GM19023 (cell line): ENCODE measurements around the gene SIN3B.
"Not testable (repeated sequence)": the region's sequence is repeated elsewhere in the genome, so short reads cannot be mapped to it uniquely, and the experiment has no call there.

Experiments
- ATAC-seq: cut with Tn5 transposase; IDR thresholded peaks from one replicate; pipeline ENCODE4 v1.9.1; 2021; ENCODE audit warnings: mild to moderate bottlenecking, moderate library complexity; ENCODE audit not compliant: unreplicated experiment

The SIN3B gene

DNA sequence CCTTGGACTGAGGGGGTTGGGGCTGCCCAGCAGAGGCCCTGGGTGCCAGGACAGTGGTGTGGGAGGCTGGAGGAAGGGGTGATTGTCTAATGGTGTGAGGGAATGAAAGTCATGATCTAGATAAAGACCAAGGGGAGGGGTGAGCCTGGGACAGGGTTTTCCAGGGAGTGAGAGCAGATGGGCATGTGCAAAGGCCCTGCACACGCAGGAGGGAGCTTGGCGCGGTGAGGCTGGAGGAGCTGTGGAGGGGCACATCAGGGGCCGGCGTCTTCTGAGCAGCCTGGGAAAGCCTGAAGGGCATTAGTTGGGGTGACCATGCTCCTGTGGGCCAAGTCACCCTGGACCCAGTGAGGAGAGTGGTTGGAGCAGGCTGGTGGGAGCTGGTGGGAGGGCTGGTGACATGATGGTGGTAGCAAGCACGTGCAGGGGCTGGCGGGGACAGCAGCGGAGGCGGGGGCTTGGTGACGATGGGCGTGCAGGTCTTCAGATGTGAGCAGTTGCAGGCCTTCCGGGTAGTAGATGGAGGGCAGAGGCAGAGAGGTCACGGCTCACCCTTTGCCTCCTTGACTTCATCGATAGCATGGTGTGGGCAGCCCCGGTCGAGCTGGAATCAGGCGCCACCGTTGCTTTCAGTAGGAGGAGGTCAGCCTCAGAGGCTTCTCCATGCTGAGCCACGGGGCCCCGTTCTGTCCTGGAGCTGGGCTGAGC is 39.4 kb downstream of the SIN3B start:
- no peak for ATAC-seq

DNA sequence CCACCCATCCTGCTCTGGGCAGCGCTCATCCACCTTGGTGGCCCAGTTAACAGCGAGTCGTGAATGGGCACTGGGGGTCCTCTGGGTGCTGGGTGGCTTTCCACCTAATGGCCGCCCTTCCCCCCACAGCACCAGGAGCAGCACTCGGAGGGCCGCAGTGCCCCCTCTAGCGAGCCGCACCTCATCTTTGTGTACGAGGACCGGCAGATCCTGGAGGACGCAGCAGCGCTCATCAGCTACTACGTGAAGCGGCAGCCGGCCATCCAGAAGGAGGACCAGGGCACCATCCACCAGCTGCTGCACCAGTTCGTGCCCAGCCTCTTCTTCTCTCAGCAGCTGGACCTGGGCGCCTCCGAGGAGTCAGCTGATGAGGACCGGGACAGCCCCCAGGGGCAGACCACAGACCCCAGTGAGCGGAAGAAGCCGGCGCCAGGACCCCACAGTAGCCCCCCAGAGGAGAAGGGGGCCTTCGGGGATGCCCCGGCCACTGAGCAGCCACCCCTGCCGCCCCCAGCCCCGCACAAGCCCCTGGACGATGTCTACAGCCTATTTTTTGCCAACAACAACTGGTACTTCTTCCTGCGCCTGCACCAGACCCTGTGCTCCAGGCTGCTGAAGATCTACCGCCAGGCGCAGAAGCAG is 40.3 kb downstream of the SIN3B start:
- no peak for ATAC-seq

DNA sequence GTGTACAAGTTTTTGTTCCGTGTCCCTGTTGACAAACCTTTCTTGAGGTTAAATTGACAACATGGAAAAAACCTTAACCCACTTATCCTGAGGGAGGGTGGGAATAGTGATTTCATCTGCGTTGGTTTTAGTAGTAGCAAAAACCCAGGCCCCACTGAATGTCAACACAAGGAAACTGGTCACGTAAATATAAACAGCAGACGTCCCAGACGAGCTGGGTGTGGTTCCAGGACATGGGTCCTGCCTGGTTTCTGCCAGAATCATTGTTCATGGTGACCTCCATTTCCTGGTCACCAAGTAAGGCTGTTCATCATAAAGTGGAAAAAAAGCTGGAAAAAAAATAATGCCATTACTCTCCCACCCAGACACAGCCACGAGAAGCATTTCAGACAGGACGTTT is 42.7 kb downstream of the SIN3B start:
- no peak for ATAC-seq

DNA sequence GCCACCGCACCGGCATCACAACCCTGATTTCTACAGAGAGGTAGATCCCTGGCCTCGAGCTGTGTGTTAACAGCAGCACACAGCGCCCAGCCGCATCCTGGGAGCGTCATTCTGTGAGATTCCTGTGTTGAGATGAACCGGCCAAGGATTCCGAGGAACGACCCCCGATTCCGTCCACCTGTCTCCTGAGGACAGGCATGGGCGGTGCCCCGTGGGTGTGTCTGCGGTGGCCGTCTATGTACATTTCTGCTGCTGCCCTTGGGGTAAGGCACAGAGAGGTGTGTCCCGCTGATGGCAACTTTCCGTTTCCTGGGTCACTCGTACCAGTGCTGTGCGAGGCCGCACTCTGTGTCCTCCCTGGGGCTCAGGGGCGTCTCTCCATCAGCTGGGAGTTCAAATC is 43.5 kb downstream of the SIN3B start:
- ATAC-seq = no peak

DNA sequence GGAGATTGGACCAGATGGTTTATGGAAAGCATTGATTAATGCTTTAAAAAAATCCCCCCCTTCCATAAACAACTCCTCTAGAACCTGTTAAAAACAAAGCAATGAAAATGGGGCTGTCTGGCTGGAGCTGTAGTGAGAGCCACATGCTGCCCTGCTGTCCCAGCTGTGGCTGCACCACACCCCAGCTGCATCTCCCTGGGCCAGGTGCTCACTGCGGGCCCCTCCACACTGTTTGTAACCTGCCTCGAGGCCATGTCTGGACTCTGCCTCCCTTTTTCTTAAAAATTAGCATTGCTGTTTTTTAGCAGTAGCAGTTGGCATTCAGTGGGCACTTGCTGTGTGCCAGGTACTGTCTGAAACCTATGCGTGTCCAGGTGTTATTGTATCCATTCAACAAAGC is 44.4 kb downstream of the SIN3B start:
- no peak for ATAC-seq

DNA sequence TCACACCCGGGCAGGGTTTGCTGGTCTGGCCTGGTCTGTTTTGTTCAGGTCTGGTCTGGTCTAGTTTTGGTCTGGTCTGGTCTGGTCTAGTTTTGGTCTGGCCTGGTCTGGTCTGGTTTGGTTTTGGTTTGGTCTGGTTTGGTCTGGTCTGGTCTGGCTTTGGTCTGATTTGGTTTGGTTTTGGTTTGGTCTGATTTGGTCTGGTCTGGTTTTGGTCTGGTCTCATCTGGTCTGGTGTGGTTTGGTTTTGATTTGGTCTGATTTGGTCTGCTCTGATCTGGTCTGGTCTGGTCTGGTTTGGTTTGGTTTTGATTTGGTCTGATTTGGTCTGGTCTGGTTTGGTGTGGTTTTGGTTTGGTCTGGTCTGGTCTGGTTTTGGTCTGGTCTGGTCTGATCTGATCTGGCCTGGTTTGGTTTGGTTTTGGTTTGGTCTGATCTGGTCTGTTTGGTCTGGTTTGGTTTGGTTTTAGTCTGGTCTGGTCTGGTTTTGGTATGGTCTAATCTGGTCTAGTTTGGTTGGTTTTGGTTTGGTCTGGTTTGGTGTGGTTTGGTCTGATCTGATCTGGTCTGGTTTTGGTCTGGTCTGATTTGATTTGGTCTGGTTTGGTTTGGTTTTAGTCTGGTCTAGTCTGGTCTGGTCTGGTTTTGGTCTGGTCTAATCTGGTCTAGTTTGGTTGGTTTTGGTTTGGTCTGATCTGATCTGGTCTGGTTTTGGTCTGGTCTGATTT is 45.2 kb downstream of the SIN3B start:
- no peak for ATAC-seq

DNA sequence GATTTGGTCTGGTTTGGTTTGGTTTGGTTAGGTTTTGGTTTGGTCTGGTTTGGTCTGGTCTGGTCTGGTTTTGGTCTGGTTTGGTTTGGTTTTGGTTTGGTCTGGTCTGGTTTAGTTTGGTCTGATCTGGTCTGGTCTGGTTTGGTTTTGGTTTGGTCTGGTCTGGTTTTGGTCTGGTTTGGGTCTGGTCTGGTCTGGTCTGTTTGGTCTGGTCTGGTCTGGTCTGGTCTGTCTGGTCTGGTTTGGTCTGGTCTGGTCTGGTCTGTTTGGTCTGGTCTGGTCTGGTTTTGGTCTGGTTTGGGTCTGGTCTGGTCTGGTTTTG is 45.7 kb downstream of the SIN3B start:
- ATAC-seq = not testable (repeated sequence)

DNA sequence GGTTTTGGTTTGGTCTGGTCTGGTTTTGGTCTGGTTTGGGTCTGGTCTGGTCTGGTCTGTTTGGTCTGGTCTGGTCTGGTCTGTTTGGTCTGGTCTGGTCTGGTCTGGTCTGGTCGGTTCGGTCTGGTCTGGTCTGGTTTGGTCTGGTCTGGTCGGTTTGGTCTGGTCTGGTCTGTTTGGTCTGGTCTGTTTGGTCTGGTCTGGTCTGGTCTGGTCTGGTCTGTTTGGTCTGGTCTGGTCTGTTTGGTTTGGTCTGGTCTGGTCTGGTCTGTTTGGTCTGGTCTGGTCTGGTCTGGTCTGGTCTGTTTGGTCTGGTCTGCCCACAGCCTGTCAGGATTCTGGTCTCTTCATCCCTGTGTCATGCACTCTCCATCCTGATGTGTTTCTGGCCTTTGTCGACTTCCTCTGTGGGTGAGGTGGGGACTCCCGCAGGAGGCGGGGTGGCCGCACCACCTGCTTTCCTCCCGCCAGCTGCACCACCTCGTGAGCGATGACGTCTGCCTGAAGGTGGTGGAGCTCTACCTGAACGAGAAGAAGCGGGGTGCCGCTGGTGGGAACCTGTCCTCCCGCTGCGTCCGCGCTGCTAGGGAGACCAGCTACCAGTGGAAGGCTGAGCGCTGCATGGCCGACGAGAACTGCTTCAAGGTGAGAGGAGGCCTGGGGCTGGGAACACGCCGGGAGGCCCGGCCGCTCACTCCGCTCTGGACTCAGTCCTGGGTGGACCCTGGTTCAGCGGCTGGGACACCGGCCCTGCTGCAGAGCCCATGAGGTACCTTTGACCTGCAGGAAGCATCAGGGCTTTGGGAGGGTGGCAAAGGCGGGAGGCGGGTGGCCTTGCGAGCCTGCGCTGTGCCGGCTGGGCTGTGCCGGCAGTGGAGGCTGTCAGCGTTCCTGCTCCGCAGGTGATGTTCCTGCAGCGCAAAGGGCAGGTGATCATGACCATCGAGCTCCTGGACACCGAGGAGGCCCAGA is 46.7 kb downstream of the SIN3B start:
- ATAC-seq = no peak

DNA sequence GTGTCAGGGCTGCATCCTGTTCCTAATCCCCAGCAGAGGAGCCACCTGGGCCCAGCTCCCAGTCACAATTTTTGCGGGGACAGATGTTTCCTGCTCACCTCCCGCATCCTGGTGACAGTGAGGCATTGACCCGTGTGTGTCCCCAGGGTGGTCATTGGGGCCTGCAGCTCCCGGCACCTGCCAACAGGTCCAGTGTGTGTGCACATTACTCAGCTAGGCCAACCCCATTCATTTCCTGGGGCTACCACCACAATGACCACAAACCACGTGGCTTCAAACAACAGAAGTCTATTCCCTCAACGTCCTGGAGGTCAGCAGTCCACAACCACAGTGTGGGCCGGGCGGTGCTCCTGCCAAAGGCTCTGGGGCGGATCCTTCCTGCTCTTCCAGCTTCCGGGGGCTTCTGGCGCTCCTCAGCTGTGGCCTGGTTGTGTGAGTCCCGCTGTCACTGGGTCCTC is 47.7 kb downstream of the SIN3B start:
- ATAC-seq = no peak

DNA sequence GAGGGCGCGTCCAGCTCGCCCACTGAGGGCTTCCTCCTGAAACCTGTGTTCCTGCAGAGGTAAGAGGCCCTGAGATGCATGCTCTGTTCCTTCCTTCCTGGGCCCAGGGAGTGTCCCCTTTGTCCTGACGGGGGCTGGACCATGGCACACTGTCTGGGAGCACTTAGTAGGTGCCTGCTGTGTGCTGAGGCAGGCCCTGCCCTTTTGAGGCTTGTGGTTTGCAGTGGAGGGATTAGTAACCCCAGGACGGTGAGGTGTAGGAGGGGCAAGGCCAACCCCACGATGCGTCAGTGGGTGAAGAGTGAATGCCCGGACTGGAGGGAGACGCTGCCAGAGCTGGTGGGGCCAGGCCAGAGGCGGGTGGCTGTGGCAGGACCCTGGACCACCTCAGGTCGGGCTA is 48.4 kb downstream of the SIN3B start:
- no peak for ATAC-seq

DNA sequence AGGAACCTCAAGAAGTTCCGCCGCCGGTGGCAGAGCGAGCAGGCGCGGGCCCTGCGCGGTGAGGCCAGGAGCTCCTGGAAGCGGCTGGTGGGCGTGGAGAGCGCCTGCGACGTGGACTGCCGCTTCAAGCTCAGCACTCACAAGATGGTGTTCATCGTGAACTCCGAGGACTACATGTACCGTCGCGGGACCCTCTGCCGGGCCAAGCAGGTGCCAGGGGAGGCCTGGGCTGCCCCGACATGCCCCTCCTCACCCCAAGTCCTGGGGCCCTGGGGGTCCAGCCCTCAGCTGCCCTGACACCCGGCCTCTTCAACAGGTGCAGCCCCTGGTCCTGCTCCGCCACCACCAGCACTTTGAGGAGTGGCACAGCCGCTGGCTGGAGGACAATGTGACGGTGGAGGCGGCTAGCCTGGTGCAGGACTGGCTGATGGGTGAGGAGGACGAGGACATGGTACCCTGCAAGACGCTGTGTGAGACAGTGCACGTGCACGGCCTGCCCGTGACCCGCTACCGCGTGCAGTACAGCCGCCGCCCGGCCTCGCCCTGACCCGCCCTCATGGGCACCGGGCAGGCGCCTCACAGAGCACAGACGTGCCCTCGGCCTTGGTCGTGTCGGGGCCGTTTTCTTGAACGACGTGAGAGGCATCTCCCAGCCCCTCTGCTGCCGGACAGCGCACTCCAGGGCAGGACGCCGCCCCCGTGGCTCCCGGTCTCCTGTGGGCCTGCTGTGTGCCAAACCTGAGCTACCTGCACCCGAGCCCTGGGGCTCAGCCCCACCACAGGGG is 49.2 kb downstream of the SIN3B start:
- no peak for ATAC-seq

DNA sequence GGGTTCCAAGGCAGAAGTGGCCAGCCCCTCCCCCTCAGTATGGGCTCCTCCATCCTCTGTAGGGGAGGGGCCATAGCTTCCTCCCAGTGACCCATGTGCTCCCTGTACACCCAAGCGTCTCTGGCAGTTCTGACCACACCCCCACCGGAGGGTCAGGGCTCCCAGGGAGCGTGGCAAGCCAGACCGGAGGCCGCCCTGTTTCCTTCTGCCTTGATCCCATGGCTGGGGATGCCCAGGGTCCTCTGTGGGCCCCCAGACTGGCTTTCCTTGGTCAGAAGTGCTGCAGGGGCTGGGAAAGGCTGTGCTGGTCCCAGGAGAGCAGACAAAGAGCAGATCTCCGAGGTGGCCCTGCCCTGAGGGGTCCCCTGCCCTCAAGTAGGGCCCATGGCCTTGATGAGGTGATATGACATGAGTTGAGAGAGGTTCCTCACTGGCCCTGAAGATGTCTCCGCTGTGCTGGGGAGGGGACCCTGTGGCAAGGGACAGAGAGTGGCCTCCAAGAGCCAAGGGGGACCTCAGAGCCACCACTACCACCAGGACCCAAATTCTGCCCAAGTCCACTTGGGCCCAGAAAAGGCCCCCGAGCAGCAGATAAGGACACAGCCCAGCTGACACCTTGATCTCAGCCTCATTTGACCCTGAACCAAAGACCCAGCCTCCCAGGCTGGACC is 51.8 kb downstream of the SIN3B start:
- ATAC-seq = no peak

DNA sequence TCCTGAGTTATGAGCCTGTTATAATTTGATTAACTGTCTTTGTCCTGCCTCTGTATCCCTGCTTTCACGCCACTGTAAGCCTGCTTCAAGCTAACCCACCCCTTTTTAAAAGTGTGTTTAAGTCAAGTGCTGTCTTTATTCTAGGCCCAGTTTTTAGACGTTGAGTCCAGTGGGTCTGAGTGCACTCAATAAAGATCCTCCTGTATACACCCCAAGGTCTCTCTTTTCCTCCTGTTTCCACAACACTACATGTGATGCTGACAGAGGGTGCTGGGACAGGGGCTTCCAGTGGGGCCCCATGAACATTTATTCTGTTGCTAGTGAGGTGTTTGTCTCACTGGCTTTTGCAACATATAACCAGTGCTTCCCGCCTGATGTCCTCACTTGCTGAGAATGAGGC is 52.9 kb downstream of the SIN3B start:
- no peak for ATAC-seq

DNA sequence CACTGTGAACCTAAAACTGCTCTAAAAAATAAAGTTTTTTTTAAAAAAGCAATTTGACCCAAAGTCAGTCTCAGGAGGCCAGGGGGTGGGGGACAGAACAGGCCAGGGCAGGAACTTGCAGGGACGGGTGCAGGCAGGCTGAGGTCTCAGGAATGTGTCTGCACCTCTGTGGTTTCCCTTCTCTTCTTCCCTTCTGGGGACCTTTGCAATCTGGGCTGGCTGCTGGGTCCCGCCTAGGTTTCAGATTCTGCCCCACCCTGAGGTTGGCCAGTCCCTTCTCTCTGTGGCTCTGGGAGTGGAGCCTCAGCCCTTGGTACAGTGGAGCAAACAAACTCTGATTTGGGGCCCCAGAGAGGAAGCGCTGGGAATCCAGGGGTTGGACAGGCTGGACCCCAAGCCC is 54.3 kb downstream of the SIN3B start:
- ATAC-seq = no peak

DNA sequence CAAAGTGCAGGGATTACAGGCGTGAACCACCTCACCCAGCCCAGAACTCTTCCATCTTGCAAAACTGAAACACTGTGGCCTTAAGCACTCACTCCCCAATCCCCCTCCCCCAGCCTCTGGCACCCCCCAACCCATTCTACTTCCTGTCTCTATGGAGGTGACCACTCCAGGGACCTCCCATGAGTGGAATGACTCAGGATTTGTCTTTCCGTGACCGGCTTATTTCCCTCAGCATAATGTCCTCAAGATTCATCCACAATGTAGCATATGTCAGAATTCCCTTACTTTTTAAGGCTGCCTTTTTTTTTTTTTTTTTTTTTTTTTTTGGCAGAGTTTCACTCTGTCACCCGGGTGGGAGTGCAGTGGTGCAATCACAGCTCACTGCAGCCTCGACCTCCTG is 56.0 kb downstream of the SIN3B start:
- no peak for ATAC-seq

DNA sequence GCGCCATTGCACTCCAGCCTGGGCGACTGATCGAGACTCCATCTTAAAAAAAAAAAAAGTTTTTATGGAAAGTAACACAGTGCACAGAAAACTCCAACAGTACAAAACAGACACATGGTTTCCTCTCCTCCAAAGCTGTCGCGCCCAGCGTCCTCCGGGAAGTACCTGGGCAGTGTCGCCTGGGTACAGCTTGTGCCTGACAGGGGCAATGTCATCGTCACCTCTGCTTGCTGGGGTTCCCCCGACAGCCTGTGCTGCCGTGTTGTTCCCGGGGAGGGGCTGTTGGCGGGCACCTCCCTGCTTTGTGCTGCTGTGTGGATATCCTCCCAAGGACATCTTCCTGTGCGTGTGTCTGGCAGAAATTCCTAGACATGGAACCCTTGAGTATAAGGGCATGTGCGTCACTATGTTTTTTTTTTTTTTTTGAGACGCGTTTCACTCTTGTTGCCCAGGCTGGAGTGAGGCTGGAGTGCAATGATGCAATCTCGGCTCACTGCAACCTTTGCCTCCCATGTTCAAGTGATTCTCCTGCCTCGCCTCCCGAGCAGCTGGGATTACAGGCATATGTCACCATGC is 57.2 kb downstream of the SIN3B start:
- no peak for ATAC-seq

DNA sequence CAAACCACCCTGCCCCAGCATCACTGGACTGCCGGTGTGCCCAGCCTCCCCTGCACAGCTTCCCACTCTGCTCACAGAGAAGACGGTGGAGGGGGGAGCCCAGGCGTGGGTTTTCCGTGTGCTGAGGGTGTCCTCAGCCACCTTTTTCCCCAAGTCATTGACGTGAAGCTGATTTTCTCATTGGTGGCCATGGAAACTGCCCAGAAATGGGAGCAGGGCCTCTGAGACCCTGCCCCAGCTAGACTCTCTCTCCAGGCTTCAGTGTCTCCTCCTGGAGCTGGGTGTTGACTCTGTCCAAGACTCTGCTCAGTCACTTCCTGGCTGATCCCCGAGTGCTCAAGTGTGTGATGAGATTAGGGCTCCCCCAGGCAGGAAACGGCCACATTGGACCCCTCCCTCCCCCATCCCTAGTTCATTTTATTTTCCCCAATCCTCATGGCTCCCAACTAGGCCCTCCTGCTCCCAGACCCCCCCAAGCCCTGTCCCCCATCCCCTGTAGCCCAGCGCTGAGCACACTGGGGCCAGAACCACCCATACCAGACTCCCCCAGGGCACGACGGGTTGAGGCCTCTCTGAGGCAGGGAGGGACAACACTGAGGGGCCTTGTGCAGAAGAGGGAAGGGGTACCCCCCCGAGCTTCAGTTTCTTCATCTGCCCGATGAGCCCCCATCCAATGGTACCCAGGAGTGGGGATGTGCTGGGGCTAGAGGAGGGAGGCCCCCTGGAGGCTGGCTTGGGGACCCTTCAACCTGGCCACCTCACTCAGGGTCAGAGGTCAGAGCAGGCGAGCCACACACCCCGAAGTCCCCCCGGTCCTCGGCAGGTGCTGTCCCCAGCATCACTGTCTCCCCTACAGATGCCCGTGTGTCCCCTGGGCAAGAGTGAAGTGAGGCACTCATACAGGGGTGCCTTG is 58.4 kb downstream of the SIN3B start:
- no peak for ATAC-seq

DNA sequence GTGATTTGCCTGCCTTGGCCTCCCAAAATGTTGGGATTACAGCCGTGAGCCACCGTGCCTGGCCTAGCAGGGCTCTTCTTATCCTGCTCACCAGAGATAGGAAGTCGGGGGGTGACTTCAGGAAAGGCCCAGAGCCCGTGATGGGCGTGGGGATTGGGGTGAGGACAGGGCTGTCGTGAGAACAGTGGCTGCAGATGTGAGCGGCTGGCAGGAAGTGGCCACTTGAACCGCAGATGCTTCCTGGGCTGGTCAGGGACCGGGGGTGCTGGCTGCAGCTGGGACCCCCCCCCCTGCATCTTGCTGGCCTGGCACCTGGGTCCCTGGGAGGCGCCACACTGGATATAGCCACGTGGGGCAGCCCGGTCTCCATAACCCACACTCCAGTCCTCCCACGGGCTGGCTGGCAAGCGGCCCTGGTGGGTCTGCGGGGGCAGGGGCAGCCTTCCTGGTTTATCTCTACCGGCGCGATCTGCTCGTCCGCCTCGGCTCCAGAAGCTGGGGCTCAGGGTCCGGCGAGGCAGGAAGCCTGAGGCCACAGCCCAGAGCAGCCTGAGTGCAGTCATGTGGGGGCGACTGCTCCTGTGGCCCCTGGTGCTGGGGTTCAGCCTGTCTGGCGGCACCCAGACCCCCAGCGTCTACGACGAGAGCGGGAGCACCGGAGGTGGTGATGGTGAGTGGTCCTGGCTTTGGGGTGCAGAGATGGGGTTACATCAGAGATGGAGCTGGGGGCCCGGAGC is 59.6 kb downstream of the SIN3B start, which contains the start of gene F2RL3:
TSS of gene F2RL3 (plus strand) at position 371 of the 737 bp plus-strand sequence. CDS start at position 562, 191 bp downstream.
- no peak for ATAC-seq
